EL (cell line): ENCODE results near the gene TNFAIP2.
"Not testable (repeated sequence)": the region's sequence is repeated elsewhere in the genome, so short reads cannot be mapped to it uniquely, and the experiment has no call there.

Experiments used
- DNase-seq: peaks from one replicate; pipeline ENCODE4 v3.0.0-alpha.2; 2016

Gene TNFAIP2

DNA sequence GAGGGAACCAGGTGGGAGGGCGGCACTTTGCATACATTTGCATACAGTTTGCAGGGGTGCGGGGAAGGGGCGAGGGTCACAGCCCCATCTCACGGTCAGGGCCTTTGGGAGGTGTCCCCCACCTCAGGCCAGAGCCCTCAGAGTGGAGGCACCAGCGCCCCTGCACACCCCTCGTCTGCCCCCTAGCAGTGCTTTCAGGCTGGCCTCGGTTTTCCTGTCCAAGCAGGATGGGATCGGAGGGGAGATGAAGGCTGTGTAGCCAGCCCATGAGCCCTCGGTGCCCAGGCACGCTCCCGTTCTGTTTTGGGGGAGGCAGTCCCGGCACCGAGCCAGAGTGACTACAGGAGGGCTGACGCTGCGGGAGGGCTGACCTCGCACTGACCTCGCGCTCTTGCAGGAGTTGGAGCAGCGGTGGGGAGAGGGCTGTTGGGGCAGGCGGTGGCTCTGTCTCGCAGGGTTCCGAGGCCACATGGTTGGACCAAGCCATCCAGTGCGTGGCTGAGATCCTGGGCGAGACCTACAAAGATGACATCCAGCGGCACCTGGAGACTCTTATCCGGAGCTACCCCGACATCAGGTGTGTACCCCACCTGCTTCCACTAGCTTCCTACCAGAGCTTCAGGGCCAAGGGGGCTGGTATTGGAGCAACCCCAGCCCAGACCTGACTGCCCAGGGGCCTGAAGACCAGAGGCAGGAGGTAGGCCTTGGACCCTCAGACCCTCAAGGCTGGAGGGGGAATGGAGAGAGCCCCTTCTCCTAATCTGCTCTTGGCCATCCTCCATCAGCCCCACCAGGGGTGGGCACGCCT lies 15.1 kb upstream of the TNFAIP2 start:
- DNase-seq: no peak

DNA sequence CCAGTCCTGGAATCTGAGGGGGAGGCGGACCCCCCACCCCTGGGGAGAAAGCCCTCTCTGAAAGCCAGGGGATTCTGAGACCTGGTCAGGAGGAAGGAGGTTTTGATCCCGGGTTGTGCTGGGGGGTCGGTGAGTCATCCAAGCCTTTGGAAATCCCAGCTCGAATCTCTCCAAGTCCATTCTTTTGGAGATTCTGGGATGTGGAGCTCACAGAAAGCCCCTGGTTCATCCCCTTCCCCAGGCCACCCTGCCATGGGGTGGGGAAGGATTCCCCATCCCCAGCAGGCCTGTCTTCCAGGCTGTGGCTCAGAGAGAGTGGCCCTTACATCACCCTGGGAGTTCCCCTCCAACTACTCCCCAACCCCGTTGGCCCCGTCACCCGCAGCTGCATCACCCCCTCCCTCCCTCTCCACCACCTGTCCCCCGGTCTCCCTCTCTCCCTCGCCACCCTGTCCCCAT lies 14.5 kb upstream of the TNFAIP2 start:
- peak; percentile 79 for DNase-seq

DNA sequence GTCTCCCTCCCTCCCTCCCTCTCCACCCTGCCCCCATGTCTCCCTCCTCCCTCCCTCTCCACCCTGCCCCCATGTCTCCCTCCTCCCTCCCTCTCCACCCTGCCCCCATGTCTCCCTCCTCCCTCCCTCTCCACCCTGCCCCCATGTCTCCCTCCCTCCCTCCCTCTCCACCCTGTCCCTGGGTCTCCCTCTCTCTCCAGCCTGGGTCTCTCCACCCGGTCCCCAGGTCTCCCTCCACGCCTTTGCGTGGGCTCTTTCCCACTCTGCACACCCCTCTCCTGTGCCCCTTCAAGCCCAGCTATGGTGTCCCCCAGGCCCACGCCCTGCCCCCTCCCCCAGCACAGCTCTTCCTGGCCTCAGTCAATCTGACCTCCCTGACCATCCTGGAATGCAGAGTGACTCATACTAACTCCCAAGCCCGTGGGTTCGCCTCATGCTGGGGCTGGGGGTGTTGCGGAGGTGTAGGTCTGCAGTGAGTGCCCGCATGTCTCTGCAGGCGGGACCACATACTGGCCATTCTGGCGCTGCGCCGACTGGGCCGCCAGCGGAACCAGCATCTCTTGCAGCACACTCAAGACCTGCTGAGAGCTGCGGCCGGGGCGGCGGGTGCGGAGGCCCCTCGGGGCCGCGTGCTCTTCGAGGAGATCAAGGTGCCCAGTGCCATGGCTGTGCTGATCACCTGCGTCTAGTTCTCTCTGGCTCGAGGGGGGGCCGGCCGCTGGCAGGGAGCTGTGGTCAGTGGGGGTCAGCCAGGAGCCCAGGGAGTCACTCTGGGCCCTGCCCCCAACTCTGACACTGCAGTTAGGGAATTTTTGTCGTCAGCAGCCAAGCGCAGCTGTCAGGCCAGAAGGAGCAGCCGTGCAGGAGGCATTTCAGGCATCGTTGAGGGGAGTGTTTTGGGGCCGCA lies 13.5 kb upstream of the TNFAIP2 start:
- peak; percentile 94 for DNase-seq

DNA sequence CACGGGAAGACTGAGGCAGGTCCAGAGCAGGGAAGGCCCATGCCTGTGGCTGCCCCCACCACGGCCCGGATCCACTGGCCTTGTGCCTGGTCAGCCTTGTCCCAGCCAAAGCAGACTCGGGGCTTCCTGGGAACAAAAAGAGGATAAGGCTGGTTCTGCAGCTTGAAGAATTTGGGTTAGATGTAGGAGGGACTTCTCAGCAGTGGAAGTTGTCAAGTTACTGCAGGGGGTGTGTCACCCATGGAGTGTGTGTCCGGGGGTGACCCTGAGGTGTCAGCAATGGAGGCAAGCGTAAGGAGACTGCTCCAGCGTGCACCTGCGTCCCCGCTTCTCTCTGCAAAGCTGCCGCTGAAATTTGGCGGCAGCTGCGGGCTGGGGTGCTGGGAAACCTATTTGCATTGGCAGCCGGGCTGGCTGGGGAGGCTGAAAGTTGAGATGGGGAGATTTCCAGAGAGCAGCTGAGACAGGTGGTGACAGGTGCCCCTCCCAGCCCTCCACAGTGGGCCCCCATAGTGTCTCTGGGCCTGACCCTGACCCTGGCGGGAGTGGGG lies 12.5 kb upstream of the TNFAIP2 start:
- peak; percentile 40 for DNase-seq

DNA sequence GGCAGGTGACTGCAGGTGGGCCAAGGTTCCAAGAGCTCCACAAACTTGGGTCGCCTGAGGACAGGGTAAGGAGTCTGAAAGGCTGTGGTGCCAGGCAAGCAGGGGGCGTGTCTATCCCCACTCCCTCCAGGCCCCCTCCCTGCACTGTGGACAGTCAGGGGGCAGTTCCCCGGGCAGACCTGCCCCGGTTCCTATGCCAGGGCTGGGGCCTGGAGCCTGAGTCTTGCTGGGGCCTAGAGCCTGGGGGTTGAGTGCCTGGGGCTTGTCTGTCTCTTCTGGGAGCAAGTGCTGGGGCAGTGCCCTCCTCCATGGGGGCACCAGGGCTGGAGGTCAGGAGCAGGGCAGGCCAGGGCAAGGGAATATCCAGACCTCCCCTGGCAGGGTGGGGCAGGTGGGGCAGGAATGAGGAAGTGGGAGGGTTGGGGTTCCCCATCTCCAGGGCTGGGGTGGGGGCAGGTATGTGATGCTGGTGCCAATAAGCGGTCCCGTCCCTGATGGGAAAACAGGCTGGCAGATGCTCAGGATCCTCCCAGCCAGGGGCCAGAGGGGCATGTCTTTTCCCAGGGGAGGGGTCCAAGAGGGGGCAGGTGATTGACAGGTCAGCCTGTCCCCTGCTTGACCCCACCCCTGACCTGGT lies 11.9 kb upstream of the TNFAIP2 start:
- DNase-seq: no peak

DNA sequence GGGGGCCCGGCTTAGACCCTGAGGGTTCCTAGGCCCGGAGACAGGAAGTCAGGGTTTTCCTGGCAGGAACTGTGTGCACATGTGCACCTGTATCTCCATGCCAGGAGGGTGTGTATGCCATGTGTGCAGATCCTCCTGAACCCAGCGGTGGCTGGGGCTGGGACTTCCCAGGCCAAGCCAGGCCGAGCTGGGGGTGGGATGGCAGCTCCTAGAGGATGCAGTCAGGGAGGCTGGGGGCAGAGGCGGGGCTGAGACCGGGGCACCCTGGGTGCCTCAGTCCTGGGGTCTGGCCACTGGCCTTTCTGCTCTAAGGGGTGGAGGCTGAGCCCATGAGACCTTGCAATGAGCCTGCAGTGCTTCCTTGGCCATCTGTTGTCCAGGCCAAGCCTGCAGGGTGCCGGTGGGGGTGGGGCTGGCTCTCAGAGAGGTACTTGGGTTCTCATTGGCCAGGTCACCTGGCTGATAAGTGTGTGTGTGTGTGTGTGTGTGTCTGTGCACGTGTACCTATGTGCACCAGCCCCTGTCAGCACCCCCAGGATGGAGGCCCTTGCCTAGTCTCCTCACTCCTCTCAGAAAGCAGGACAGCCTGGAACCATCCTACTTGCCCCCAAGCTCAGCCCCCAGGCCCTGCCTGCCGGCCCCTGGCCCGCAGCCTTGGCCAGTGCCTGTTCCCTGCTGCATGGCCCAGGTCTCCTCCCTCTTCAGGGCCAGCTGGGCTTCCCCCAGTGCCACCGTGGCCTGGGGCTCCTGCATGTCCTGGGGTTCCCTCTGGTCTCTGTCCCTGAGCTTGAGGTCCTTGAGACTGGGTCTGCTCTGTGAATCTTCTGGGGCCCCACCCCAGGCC lies 10.6 kb upstream of the TNFAIP2 start:
- DNase-seq: no peak

DNA sequence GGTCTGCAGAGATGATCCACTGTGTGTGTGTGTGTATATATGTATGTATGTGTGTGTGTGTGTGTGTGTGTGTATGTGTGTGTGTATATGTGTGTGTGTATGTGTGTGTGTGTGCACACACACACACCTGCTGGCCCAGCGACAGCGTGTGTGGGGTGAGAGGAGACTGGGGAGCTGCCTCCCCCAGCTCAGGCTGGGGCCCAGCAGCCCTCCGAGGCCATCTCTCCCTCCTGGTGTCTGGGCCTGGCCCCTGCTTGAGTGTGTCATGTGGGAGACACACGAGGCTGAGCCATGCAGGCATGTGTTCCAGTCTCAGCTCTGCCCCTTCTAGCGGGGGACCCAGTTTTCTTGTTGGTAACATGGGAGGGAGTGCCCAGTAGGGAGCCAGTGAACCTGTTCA lies 10.0 kb upstream of the TNFAIP2 start:
- no peak for DNase-seq

DNA sequence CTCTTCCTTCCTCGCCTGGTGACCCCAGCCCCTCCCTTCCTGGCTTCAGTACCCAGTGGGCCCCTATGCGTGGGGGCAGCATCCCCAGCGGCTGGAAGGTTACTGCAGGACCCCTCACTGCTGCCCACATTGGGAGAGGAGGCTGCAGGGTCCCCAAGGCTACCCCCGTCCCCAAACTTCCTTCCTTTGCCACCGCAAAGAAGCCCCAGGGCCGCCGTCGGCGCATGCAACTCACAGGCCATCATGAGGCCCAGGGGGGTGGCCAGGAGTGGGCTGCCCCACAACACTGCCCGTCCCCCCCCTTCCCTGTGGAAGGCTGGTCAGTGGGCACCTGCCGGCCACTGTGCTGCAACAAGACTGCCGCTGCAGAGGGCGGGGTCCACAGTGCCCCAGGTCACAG lies 9.5 kb upstream of the TNFAIP2 start:
- DNase-seq: no peak

DNA sequence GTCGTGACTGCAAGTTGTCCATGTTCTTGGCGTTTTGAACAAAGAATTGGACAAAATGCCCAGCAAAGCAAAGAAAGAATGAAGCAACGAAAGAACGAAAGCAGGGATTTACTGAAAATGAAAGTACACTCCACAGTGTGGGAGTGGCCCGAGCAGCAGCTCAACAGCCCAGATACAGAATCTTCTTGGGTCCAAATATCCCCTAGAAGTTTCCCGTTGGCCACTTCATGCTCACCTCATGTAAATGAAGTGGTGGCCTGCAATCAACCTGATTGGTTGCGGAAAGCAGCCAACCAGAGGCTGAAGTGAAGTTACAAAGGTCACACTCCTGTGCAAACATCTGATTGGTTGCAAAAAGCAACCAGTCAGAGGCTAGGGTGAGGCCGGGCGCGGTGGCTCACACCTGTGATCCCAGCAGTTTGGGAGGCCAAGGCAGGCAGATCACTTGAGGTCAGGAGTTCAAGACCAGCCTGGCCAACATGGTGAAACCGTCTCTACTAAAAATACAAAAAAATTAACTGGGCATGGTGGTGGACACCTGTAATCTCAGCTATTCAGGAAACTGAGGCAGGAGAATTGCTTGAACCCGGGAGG lies 8.1 kb upstream of the TNFAIP2 start:
- DNase-seq: not testable (repeated sequence)

DNA sequence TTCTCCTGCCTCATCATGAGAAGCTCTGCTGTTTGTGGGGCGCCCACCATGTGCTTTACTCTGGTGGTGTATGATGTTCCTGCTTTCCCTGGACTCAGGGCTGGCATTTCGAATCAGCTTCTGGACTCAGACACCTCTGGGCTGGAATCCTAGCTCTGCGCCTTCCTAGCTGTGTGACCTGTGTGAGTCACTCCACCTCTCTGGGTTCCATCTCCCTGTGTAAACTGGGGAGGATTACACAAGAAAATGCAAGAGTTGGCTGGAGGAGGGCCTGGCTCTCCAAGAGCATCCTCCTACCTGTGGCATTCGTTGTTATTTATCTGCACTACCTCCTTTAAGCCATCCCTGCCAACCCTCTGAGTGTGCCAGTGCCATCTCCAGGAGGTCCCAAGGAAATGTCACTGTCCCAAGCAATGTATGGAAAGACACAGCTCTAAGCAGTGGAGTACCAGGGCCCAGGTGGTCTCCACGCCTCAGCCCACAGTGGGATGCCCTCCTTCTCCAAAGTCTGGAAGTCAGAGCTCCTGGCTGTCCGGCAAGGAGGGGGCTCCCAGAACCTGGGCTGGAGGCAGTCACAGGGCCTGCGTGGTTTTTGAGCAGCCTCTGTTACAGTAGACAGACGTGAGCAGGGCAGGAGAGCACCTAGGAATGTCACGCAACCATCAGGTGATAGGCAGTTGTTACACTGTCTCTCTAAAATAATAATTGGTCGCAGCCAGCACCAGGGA lies 7.3 kb upstream of the TNFAIP2 start:
- DNase-seq: peak; percentile 46

DNA sequence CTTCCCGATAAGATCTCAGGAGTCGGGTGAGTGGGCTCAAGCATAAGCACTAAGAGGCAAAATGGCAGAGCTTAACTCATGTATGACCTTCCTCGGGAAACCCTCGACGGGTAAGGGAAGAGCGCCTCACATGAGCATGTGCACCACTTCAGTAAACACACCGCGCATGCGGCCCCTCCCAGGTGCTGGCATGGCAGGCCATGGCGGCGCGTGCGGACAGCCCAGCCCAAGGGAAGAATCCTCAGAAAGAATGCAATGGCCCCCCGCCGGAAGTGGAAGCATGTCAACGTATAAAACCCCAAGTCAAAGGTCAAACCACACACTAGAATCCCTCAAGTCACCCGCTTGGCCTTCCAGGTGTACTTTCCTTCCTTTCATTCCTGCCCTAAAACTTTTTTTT lies 6.6 kb upstream of the TNFAIP2 start:
- DNase-seq: no peak

DNA sequence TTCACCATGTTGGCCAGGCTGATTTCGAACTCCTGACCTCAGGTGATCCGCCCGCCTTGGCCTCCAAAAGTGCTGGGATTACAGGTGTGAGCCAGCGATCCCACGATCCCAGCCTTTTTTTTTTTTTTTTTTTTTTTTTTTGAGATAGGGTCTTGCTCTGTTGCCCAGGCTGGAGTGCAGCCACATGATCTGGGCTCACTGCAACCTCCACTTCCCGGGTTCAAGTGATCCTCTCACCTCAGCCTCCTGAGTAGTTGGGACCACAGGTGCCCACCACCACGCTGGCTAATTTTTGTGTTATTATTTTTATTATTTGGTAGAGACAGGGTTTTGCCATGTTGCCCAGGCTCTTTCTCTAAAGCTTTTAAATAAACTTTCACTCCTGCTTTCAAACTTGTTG lies 5.8 kb upstream of the TNFAIP2 start:
- not testable (repeated sequence) for DNase-seq

DNA sequence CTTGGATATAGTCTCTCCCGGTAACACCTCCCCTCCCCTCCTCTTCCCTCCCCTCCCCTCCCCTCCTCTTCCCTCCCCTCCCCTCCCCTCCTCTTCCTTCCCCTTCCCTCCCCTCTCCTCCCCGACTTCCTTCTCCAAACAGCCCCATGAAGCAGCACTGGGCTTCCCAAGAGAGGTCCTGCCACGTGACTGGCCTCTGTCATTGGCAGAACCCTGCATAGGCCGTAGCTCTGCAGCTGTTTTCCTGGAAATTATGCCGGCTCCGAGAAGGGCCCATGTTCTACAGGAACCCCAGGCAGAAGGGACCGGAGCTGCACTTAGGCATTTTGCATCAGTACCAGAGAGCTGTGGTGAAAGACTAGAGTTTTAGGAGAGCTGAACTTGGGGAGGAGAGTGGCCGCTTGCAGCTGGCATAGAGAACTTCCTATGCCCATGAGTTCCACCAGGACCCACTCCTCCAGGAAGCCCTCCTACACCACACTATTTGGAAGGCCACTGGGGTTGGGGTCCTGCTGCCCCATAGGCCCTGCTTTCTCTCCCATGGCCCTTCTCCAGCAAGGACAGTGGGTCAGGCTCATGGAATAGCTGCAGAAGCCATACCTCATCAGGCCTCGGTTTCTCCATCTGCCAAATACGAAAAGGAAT lies 5.1 kb upstream of the TNFAIP2 start:
- no peak for DNase-seq

DNA sequence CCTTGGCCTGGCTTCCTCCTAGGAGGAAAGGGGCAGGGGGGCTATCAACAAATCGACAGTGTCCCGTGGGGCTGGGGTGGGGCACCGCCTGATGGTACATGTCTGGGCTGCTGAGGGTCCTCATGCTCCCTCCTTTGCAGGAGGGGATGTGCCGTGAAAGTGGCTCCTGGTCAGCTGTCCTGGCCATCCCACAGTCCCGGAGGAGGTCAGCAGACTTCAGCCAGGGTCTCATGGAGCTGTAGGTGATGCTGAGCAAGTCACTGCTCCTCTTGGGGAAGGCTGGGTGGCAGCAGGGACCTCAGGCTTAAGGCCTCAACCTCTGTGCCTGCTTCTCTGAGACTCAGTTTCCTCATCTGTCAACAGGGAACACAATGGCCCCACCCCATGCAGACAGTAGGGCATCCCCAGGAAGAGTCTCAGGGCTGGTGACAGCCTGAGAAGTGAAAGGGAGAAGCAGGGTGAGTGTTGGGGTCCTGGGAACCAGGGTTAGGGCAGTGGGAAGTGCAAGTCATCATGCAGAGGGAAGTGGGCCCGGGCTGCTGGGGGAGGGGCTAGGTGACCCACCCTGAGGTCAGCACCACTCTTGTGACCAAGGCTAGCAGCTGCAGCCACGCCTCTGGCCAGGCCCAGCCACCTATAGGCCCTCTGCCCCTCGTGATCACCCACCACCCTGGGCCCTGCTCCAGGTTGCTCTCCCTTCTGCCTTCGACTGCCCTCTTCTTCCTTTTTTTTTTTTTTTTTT lies 4.4 kb upstream of the TNFAIP2 start:
- no peak for DNase-seq

DNA sequence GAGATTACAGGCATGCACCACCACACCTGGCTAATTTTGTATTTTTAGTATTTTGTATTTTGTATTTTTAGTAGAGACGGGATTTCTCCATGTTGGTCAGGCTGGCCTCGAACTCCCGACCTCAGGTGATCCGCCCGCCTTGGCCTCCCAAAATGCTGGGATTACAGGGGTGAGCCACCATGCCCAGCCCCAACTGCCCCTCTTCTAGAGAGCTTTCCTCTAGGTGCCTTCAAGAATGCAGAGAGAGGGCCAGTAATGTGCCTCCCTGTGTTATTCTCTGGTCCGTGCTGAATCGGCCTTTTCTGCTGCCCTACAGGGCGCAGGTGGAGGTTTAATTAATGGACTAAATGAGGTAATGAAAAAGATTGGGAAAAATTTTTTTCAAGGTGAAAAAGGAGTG lies 3.7 kb upstream of the TNFAIP2 start:
- DNase-seq: not testable (repeated sequence)

DNA sequence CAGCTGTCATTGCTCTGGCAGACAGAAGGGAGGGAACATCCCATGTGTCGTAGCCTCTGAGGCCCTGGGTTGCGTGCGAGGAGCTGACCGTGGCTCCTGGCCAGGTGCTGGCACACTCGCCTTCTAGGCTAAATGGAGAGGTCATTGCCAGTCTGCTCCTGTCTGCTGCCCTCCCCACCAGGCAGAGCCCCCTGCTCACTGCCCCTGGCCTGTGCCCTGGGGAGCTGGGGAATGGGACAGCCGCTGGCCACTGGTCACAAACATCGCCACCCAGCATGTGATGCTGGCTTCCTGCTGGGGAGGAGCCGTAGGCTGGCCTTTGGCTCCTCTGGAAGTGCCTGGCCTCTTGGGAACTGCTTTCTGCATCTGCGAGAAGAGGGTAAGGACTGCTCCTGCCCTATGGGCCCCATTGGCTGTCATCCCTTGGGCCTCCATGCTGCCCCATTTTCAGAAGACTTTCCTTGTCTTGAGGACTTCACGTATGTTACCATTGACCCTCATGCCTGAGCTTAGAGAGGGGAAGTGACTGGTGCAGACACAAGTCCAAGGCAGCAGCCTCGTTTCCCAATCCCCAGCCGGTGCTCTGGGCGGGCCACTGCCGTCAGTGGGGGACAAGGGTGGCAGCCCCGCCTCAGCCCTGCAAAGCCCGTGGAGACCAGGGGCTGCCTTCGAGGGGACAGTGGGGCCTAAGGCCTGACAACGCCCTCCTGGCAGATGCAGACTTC lies 2.0 kb upstream of the TNFAIP2 start:
- no peak for DNase-seq

DNA sequence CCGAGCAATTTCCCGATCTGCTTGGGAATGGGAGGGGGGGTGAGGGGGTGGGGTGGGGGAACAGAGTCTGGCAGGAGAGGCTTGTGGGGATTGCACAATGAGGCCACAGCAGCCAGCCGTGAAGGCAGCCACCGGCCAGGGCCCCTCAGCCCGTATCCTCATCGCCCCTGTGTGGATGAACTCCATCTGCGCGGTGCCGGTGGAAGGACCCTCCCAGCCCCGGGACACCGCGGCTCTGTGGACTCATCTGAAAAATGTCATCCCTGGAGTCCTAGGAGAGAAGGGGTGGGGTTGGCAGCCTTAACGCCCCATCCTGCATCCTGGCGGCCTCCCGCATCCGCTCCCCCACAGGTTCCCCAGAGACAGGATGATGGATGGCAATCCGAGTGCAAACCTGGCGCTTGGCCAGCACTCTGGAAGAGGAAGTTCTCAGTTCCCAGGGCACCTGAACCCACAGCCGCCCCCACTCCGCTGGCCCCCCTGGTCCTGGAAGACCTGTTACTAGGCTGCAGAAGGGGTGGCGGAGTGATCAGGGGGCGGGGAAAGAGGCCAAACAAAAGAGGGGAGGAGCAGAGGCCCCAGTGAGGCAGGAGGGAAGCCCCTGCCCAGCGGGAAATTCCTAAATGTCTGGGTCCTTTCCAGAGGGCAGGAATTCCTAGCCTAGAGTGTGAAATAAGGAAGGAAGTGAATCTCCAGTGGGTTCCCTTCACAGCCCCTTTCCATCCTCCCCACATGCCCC lies 1.2 kb upstream of the TNFAIP2 start:
- DNase-seq: peak; percentile 63

DNA sequence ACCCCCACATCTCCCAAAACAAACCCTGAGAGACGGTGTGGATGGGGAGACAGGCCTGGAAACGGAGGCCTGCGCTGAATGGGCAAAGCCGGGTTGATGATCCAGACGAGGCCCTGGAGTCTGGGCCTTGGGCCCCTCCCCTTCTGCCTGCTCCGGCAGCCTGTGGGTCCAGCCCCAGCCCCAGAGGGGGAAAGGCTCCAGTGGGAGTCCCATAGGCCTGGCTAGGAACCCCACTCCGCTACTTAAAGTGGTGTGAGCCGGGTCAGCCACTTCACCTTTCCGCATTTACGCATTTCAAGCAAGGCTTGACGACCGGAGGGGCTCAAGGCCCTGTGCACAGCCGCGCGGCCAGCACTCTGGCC lies 695 bp upstream of the TNFAIP2 start:
- no peak for DNase-seq
